H1 (cell line): ENCODE measurements around the gene WDR54. TPM values are rescaled to one million over a fixed set of nuclear protein-coding genes. Genes with fewer than 3 reads are reported as not detected.

ENCODE experiments used
- CTCF ChIA-PET: fragments of 300-600 bp; sonication (Branson Sonifier 250); formaldehyde crosslinking; loops from one replicate; lab custom pipeline; 2021; ENCODE audit not compliant: partially characterized antibody; lab: Charles Lee
- POLR2A ChIA-PET: fragments of 300-600 bp; sonication (Branson Sonifier 250); formaldehyde crosslinking; loops from one replicate; lab custom pipeline; 2021; ENCODE audit warnings: inconsistent platforms; ENCODE audit not compliant: partially characterized antibody; lab: Charles Lee
- DNase-seq, 2 experiments: peaks; one replicate each; pipeline versions ENCODE4 v3.0.0 to v3.0.0-alpha.2; 2010 to 2022; ENCODE audit warnings: low spot score in 2 of 2, low read depth in 1 of 2, mixed read lengths in 1 of 2
- FAIRE-seq: peaks from 2 replicates; lab custom pipeline; 2011; peaks lifted over from hg19 to GRCh38; lab: Jason Lieb, UNC
- H2AFZ ChIP-seq: 2 replicates; pipeline ENCODE4 v1.8.1; 2012; ENCODE audit warnings: low read length, inconsistent platforms
- H2AK5ac ChIP-seq: 2 replicates; pipeline ENCODE4 v1.6.1; 2013; ENCODE audit warnings: low read depth, low read length
- H2BK120ac ChIP-seq: replicated peaks from 2 replicates; pipeline ENCODE3; 2013; ENCODE audit warnings: low read depth, low read length, inconsistent platforms
- H2BK12ac ChIP-seq: 2 replicates; pipeline ENCODE4 v1.6.1; 2013; ENCODE audit warnings: low read depth, low read length
- H2BK15ac ChIP-seq: 2 replicates; pipeline ENCODE4 v1.6.1; 2013; ENCODE audit warnings: low read length
- H2BK20ac ChIP-seq: 2 replicates; pipeline ENCODE4 v1.6.1; 2013; ENCODE audit warnings: low read length
- H2BK5ac ChIP-seq: 2 replicates; pipeline ENCODE4 v1.6.1; 2013; ENCODE audit warnings: low read depth, low read length
- H3K14ac ChIP-seq: 2 replicates; pipeline ENCODE4 v1.6.1; 2013; ENCODE audit warnings: inconsistent platforms; ENCODE audit not compliant: insufficient read length
- H3K18ac ChIP-seq: 2 replicates; pipeline ENCODE4 v1.6.1; 2013; ENCODE audit warnings: low read length; ENCODE audit errors: extremely low read depth
- H3K23ac ChIP-seq: 2 replicates; pipeline ENCODE4 v1.6.1; 2013; ENCODE audit warnings: inconsistent platforms; ENCODE audit not compliant: insufficient read length
- H3K23me2 ChIP-seq: 2 replicates; pipeline ENCODE4 v1.6.1; 2013; ENCODE audit warnings: low read depth, low read length
- H3K27ac ChIP-seq: 2 replicates; pipeline ENCODE4 v1.6.1; 2011; ENCODE audit warnings: low read depth, low read length, inconsistent platforms
- H3K27me3 ChIP-seq, 4 experiments: replicated peaks in 1 of 4; 1 replicate in 1 of 4; 2 replicates in 3 of 4; pipeline versions ENCODE4 v1.6.1 to v1.8.1; 2011 to 2013; ENCODE audit warnings: low read length in 3 of 4, mild to moderate bottlenecking in 3 of 4, inconsistent platforms in 2 of 4, mixed read lengths in 2 of 4, moderate library complexity in 1 of 4; ENCODE audit not compliant: control insufficient read depth in 3 of 4, insufficient read depth in 3 of 4; ENCODE audit errors: extremely low read depth in 1 of 4
- H3K36me3 ChIP-seq, 4 experiments: 2 replicates each; pipeline versions ENCODE4 v1.6.1 to v1.8.1; 2011 to 2013; ENCODE audit warnings: mild to moderate bottlenecking in 4 of 4, low read length in 3 of 4, moderate library complexity in 2 of 4, control low read depth in 1 of 4, inconsistent platforms in 1 of 4; ENCODE audit not compliant: insufficient read depth in 4 of 4, control insufficient read depth in 2 of 4
- H3K4ac ChIP-seq: replicated peaks from 2 replicates; pipeline ENCODE3; 2013; ENCODE audit warnings: low read length, low read depth, mixed read lengths, inconsistent platforms; ENCODE audit not compliant: insufficient read length
- H3K4me1 ChIP-seq, 4 experiments: replicated peaks in 1 of 4; 1 replicate in 1 of 4; 2 replicates in 3 of 4; pipeline versions ENCODE4 v1.6.1 to v1.8.1; 2011 to 2013; ENCODE audit warnings: low read length in 3 of 4, inconsistent platforms in 2 of 4, mixed read lengths in 1 of 4; ENCODE audit not compliant: insufficient read depth in 4 of 4, control insufficient read depth in 3 of 4
- H3K4me2 ChIP-seq, 2 experiments: 2 replicates each; pipeline versions ENCODE4 v1.6.1 to v1.8.1; 2011 to 2013; ENCODE audit warnings: low read depth in 2 of 2, low read length in 2 of 2, control low read depth in 1 of 2, inconsistent platforms in 1 of 2, mild to moderate bottlenecking in 1 of 2; ENCODE audit not compliant: insufficient read depth in 1 of 2
- H3K4me3 ChIP-seq, 4 experiments: fragments of 200-600, 300-600 bp in 1 of 4; sonication (generic), shearing (Covaris generic), sonication (Bioruptor Twin) in 1 of 4; 2 replicates each; pipeline versions ENCODE4 v1.5.1 to v1.8.1; 2011 to 2016; ENCODE audit warnings: low read length in 4 of 4, low read depth in 3 of 4, control low read depth in 2 of 4, inconsistent platforms in 2 of 4, mild to moderate bottlenecking in 2 of 4, mixed read lengths in 1 of 4, moderate library complexity in 1 of 4; ENCODE audit not compliant: insufficient read depth in 2 of 4; ENCODE audit errors: extremely low read depth in 1 of 4
- H3K56ac ChIP-seq: replicated peaks from 2 replicates; pipeline ENCODE3; 2013; ENCODE audit warnings: low read depth, mild to moderate bottlenecking, mixed read lengths, low read length, inconsistent platforms; ENCODE audit not compliant: insufficient read length
- H3K79me1 ChIP-seq: 2 replicates; pipeline ENCODE4 v1.6.1; 2013; ENCODE audit warnings: low read depth, low read length, control low read depth
- H3K79me2 ChIP-seq, 2 experiments: 2 replicates each; pipeline versions ENCODE4 v1.6.1 to v1.8.1; 2012 to 2013; ENCODE audit warnings: low read length in 2 of 2, mild to moderate bottlenecking in 2 of 2, inconsistent platforms in 1 of 2; ENCODE audit not compliant: insufficient read depth in 2 of 2, control insufficient read depth in 1 of 2
- H3K9ac ChIP-seq, 4 experiments: replicated peaks in 1 of 4; 1 replicate in 1 of 4; 2 replicates in 3 of 4; pipeline versions ENCODE4 v1.6.1 to v1.8.1; 2011 to 2013; ENCODE audit warnings: low read depth in 3 of 4, low read length in 3 of 4, control low read depth in 2 of 4, mild to moderate bottlenecking in 2 of 4, moderate library complexity in 2 of 4, inconsistent platforms in 1 of 4; ENCODE audit errors: extremely low read depth in 1 of 4
- H3K9me3 ChIP-seq, 2 experiments: 2 replicates each; pipeline versions ENCODE4 v1.6.1 to v1.8.1; 2012 to 2013; ENCODE audit warnings: mild to moderate bottlenecking in 2 of 2, moderate library complexity in 2 of 2, control low read depth in 1 of 2, inconsistent platforms in 1 of 2, low read depth in 1 of 2, low read length in 1 of 2, mixed read lengths in 1 of 2; ENCODE audit not compliant: insufficient read depth in 2 of 2
- H4K20me1 ChIP-seq, 2 experiments: replicated peaks in 1 of 2; 2 replicates each; pipeline versions ENCODE3 to v1.8.1; 2011 to 2013; ENCODE audit warnings: inconsistent platforms in 2 of 2, low read length in 2 of 2, mild to moderate bottlenecking in 1 of 2; ENCODE audit not compliant: insufficient read depth in 2 of 2, control insufficient read depth in 1 of 2
- H4K5ac ChIP-seq: 2 replicates; pipeline ENCODE4 v1.6.1; 2013; ENCODE audit warnings: low read length, low read depth, mixed read lengths, inconsistent platforms; ENCODE audit not compliant: insufficient read length
- H4K8ac ChIP-seq: 2 replicates; pipeline ENCODE4 v1.8.0; 2013; ENCODE audit warnings: mild to moderate bottlenecking, moderate library complexity, low read length, inconsistent platforms; ENCODE audit not compliant: insufficient read depth; ENCODE audit errors: extremely low read depth
- H4K91ac ChIP-seq: replicated peaks from 2 replicates; pipeline ENCODE3; 2013; ENCODE audit warnings: low read length, mixed read lengths, inconsistent platforms; ENCODE audit not compliant: insufficient read length
- ASH2L ChIP-seq: fragments of 200-600, 300-600 bp; sonication (generic); IDR thresholded peaks from one replicate; pipeline ENCODE4 v1.7.1; 2017; ENCODE audit warnings: low read length
- E2F6 ChIP-seq: IDR thresholded peaks from 2 replicates; pipeline ENCODE4 v1.6.1; 2012; ENCODE audit warnings: inconsistent platforms
- SP4 ChIP-seq: IDR thresholded peaks from 2 replicates; pipeline ENCODE4 v1.6.1; 2012; ENCODE audit warnings: low read length, inconsistent platforms
- WGBS, 2 experiments: shearing (Covaris generic) in 1 of 2; methylation state at CpG; one replicate each; pipeline versions ENCODE4 v1.1.6 to v1.1.7; 2013 to 2015; ENCODE audit warnings: low lambda C conversion rate in 2 of 2, mixed read lengths in 2 of 2, inconsistent platforms in 1 of 2, low coverage in 1 of 2, missing lambda C conversion rate in 1 of 2; ENCODE audit not compliant: insufficient replicate concordance in 2 of 2, insufficient coverage in 1 of 2, insufficient read length in 1 of 2; ENCODE audit errors: extremely low coverage in 1 of 2, missing lambda C conversion rate in 1 of 2; 5-methylcytosine and 5-hydroxymethylcytosine counted together
- polyA plus RNA-seq, 7 experiments: library from polyadenylated mRNA; depleted of rRNA in 3 of 7; stranded (reverse) in 5 of 7; unstranded in 2 of 7; fragments of >200 nt in 5 of 7; fragments of 200-250 nt in 2 of 7; gene quantifications; 1 replicate in 5 of 7; 2 replicates in 1 of 7; 4 replicates in 1 of 7; pipeline versions ENCODE4 v1.2.1 to v1.2.3, GENCODE V29; 2011 to 2013; ENCODE audit warnings: missing spikeins in 2 of 7, mixed read lengths in 2 of 7
- total RNA-seq: library from RNA; stranded (reverse); fragmentation: NEBNext Ultra II Directional; extraction: Animal tissue kit (Norgen Biotek cat#: 25700); gene quantifications from 2 replicates; pipeline ENCODE4 v1.2.1, GENCODE V29; 2021

WDR54 gene
- total and polyA plus RNA-seq, 2 of the 8 experiments (the other 6 are each of a cell fraction or from before 2014, with no cell fraction given) = 41.6 to 125 TPM

DNA sequence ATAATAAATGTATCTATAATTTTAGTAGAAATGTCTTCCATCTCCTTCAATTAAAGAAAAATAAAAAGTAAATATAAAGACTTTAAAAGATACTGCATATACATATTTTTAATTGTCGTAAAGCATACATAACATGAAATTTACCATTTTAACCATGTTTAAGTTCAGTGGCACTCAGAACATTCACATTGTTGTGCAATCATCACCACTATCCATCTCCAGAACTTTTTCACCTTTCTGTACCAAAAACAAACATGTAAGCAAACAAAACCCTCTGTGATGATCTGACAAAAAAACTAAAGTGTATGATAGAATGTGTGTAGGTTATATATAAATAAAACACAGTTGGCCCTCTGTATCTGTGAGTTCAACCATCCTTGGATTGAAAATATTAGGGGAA, 28.0 kb upstream of the WDR54 start:
- WGBS, 2 experiments = 90% methylated on average over 1 of the region's 1 CpG; no CpG with 5 or more reads in 1 of the 2 experiments
- H3K27ac ChIP-seq = no peak overlapping the region
- no peak overlapping the region for H2AFZ ChIP-seq
- peaks cover 0 to 3% (median 0%) of the 10 kb centered on the region in 4 experiments; a peak in 4 of 7 replicates for H3K4me1 ChIP-seq
- H3K14ac ChIP-seq = no peak overlapping the region
- no peak overlapping the region for H2BK20ac ChIP-seq
- no peaks in the 10 kb centered on the region for H3K27me3 ChIP-seq
- no peak overlapping the region for H3K4me2 ChIP-seq
- H3K36me3 ChIP-seq = no peaks in the 10 kb centered on the region
- no peak overlapping the region for H3K4me3 ChIP-seq
- no peak overlapping the region for H2BK12ac ChIP-seq
- H3K79me2 ChIP-seq = peaks cover 15 to 28% of the 10 kb centered on the region in 2 experiments
- TF ChIP-seq E2F6 = no peak
- TF ChIP-seq SP4 = no peak
- TF ChIP-seq ASH2L = no peak
- CTCF ChIA-PET = no interaction called here
- H2AK5ac ChIP-seq = no peak overlapping the region
- H4K8ac ChIP-seq = no peak overlapping the region
- H2BK120ac ChIP-seq = no peak overlapping the region
- DNase-seq (no peak), FAIRE-seq (no peak)
- no peak overlapping the region for H4K91ac ChIP-seq
- H3K23ac ChIP-seq = no peak overlapping the region
- H3K18ac ChIP-seq = no peak overlapping the region
- no peak overlapping the region for H2BK15ac ChIP-seq
- no peak overlapping the region for H3K4ac ChIP-seq
- peaks cover 6 to 9% of the 10 kb centered on the region in 2 experiments for H4K20me1 ChIP-seq
- H3K9ac ChIP-seq = no peak overlapping the region
- H3K9me3 ChIP-seq = no peaks in the 10 kb centered on the region
- no peak overlapping the region for H2BK5ac ChIP-seq
- no peak overlapping the region for H4K5ac ChIP-seq
- no peak overlapping the region for H3K56ac ChIP-seq
- peaks cover 6% of the 10 kb centered on the region for H3K23me2 ChIP-seq
- POLR2A ChIA-PET = no interaction called here
- peaks cover 5% of the 10 kb centered on the region; the same call in 1 of the 2 replicates for H3K79me1 ChIP-seq
